Body of pancreas (tissue), 4 donors: ENCODE measurements around the gene FICD. TPM values are rescaled to one million over a fixed set of nuclear protein-coding genes. Genes with fewer than 3 reads are reported as not detected.

Experiments used
- ATAC-seq: fragments of 150-250 bp; one replicate; pipeline ENCODE4 v1.9.1; 2016
- DNase-seq, 4 donors: peaks; one replicate each; pipeline ENCODE4 v3.0.0-alpha.2; 2019
- H3K27ac ChIP-seq, 4 donors: fragments of 200-600 bp; sonication (generic); 1 replicate in 3 of 4; 2 replicates in 1 of 4; pipeline versions ENCODE4 v1.5.1 to v1.6.1; 2016 to 2019; ENCODE audit warnings: mild to moderate bottlenecking in 1 of 4, mixed read lengths in 1 of 4, moderate library complexity in 1 of 4
- H3K27me3 ChIP-seq, 2 donors: fragments of 200-600 bp; sonication (generic); one replicate each; pipeline ENCODE4 v1.6.0; 2016; ENCODE audit warnings: mild to moderate bottlenecking in 1 of 2
- H3K36me3 ChIP-seq, 2 donors: fragments of 200-600 bp; sonication (generic); replicated peaks in 1 of 2; 2 replicates each; pipeline ENCODE4 v1.5.1; 2016; ENCODE audit warnings: low read depth in 2 of 2; ENCODE audit not compliant: insufficient read depth in 1 of 2
- H3K4me1 ChIP-seq: fragments of 200-600 bp; sonication (generic); one replicate; pipeline ENCODE4 v1.6.0; 2016
- H3K4me3 ChIP-seq, 2 donors: fragments of 200-600 bp; sonication (generic); 1 replicate in 1 of 2; 2 replicates in 1 of 2; pipeline ENCODE4 v1.5.1; 2016 to 2019
- H3K9me3 ChIP-seq, 3 donors: fragments of 200-600 bp; sonication (generic); 1 replicate in 2 of 3; 2 replicates in 1 of 3; pipeline ENCODE4 v1.5.1; 2016
- POLR2A ChIP-seq, 3 donors: fragments of 450-650 bp; IDR thresholded peaks; one replicate each; pipeline ENCODE4 v1.6.1; 2016; ENCODE audit warnings: antibody characterized with exemption in 3 of 3, mild to moderate bottlenecking in 2 of 3
- WGBS, 2 donors: methylation state at CpG; one replicate each; pipeline ENCODE4 v1.1.5; 2017; 5-methylcytosine and 5-hydroxymethylcytosine counted together
- intact Hi-C: fragments of 100-400 bp; cut with DNase I; formaldehyde crosslinking; loops from one replicate; pipeline ENCODE4 v1.15.1; 2023
- total RNA-seq, 2 donors: library from RNA; depleted of rRNA; stranded (reverse); fragments of >200 nt; gene quantifications; one replicate each; pipeline ENCODE4 v1.1.0, GENCODE V29; 2016
- TF ChIP-seq, protein P1 (sequence below), 7 experiments: fragments of 450-650 bp in 4 of 7; fragments of 200-600 bp in 3 of 7; sonication (generic) in 3 of 7; IDR thresholded peaks; one replicate each; pipeline ENCODE4 v1.5.1; 2016 to 2019; ENCODE audit warnings: antibody characterized with exemption in 7 of 7

The FICD gene
- total RNA-seq, 2 donors from 2014 or later, result 10.9 to 11.9 TPM

DNA sequence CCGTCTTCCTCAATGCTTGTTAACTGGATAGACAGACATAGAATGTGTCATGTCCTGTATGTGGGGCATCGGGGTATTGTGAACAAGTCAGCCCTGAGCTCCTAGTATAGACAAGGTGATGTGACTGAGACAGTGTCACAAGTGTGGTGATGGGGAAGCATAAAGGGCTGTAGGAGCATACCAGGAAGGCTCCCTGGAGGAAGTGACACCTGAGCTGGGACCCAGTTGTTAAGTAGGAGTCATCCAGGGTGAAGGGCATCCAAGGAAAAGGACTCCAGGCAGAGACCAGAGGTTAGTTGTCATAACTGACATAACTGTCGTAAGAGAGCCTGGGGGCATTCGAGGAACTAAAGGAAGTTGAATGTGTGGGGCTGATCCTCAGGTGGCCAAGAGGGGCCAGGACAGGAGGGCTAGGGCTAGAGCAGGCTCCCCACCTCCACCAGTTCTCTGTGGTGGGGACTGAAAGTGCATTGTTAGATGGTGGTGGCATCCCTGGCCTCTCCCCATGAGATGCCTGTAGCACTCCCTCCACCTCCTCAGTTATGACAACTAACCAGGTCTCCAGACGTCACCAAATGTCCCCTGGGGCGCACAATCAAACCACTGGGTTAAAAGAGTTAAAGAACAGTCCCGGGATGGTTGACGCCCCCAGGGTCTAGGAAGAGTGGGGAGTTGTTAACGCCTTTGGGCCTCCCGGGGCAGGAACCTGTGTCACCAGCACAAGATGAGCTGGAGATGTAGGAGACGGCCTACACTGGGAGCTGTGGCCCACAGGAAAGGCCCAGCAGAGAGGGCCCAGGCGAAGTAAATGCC, 2.4 kb downstream of the FICD start:
- DNase-seq, result no peak
- Histone ChIP-seq H3K36me3 (peaks cover 0 to 21% of the 10 kb centered on the region in 2 donors), H3K9me3 (no peaks in the 10 kb centered on the region), H3K4me1 (peaks cover 26% of the 10 kb centered on the region), H3K27me3 (no peaks in the 10 kb centered on the region), H3K4me3 (no peak overlapping the region), H3K27ac (no peak overlapping the region)
- 86 to 92% methylated on average over 12 of the region's 12 CpGs for WGBS, 2 donors
- ATAC-seq, result no peak
- no peak for TF ChIP-seq POLR2A (IDR thresholded peaks at IDR 0.05)
- TF ChIP-seq, protein P1, sequence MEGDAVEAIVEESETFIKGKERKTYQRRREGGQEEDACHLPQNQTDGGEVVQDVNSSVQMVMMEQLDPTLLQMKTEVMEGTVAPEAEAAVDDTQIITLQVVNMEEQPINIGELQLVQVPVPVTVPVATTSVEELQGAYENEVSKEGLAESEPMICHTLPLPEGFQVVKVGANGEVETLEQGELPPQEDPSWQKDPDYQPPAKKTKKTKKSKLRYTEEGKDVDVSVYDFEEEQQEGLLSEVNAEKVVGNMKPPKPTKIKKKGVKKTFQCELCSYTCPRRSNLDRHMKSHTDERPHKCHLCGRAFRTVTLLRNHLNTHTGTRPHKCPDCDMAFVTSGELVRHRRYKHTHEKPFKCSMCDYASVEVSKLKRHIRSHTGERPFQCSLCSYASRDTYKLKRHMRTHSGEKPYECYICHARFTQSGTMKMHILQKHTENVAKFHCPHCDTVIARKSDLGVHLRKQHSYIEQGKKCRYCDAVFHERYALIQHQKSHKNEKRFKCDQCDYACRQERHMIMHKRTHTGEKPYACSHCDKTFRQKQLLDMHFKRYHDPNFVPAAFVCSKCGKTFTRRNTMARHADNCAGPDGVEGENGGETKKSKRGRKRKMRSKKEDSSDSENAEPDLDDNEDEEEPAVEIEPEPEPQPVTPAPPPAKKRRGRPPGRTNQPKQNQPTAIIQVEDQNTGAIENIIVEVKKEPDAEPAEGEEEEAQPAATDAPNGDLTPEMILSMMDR (IDR thresholded peaks at IDR 0.05), result no peak
- intact Hi-C loops, result loop anchor here (5.0 kb wide), 1 partner anchor 40 kb away; no protein-coding TSS in a partner anchor

DNA sequence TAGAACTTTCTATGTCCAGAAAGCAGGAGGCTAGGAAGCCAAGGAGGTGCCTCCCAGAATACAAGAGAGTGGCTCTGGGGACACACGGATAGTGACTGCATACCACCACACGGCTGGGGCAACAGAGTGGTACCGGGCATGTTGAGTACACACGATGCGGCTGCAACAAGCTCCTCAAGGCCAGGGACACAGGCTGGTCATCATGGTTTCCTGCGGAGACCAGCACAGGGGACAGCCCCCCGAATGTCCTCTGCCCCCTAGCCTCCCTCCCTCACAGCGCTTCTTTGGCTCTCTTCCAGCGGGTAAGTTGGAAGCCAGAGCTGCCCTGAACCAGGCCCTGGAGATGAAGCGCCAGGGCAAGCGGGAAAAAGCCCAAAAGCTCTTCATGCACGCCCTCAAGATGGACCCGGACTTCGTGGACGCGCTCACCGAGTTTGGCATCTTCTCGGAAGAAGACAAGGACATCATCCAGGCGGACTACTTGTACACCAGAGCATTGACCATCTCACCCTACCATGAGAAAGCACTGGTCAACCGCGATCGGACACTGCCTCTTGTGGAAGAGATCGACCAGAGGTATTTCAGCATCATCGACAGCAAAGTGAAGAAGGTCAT, 3.1 kb downstream of the FICD start:
- DNase-seq, result no peak
- Histone ChIP-seq H3K27me3 (no peaks in the 10 kb centered on the region), H3K36me3 (peaks cover 0 to 21% of the 10 kb centered on the region in 2 donors), H3K9me3 (no peaks in the 10 kb centered on the region), H3K4me3 (no peak overlapping the region), H3K27ac (no peak overlapping the region), H3K4me1 (peaks cover 26% of the 10 kb centered on the region)
- TF ChIP-seq POLR2A (IDR thresholded peaks at IDR 0.05), result no peak
- TF ChIP-seq, protein P1 (IDR thresholded peaks at IDR 0.05), result no peak
- intact Hi-C loops, result loop anchor here (5.0 kb wide), 1 partner anchor 39 kb away; no protein-coding TSS in a partner anchor
- no peak for ATAC-seq
- WGBS, 2 donors, result 90 to 93% methylated on average over 20 to 24 of the region's 24 CpGs

DNA sequence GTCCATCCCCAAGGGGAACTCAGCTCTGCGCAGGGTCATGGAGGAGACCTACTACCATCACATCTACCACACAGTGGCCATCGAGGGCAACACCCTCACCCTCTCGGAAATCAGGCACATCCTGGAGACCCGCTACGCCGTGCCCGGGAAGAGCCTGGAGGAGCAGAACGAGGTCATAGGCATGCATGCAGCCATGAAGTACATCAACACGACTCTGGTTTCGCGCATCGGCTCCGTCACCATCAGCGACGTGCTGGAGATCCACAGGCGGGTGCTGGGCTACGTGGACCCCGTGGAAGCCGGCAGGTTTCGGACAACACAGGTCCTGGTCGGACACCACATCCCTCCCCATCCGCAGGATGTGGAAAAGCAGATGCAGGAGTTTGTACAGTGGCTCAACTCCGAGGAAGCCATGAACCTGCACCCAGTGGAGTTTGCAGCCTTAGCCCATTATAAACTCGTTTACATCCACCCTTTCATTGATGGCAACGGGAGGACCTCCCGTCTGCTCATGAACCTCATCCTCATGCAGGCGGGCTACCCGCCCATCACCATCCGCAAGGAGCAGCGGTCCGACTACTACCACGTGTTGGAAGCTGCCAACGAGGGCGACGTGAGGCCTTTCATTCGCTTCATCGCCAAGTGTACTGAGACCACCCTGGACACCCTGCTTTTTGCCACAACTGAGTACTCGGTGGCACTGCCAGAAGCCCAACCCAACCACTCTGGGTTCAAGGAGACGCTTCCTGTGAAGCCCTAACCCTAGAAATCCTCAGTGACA, 3.8 kb downstream of the FICD start:
- Histone ChIP-seq H3K4me1 (peaks cover 26% of the 10 kb centered on the region), H3K4me3 (no peak overlapping the region), H3K27me3 (no peaks in the 10 kb centered on the region), H3K9me3 (no peaks in the 10 kb centered on the region), H3K36me3 (peaks cover 0 to 21% of the 10 kb centered on the region in 2 donors), H3K27ac (no peak overlapping the region)
- intact Hi-C loops, result loop anchor here (5.0 kb wide), 1 partner anchor 38 kb away; no protein-coding TSS in a partner anchor
- ATAC-seq (no peak), DNase-seq (no peak)
- 89 to 90% methylated on average over 23 to 39 of the region's 39 CpGs for WGBS, 2 donors
- TF ChIP-seq POLR2A (IDR thresholded peaks at IDR 0.05), result no peak
- TF ChIP-seq, protein P1 (IDR thresholded peaks at IDR 0.05), result no peak

DNA sequence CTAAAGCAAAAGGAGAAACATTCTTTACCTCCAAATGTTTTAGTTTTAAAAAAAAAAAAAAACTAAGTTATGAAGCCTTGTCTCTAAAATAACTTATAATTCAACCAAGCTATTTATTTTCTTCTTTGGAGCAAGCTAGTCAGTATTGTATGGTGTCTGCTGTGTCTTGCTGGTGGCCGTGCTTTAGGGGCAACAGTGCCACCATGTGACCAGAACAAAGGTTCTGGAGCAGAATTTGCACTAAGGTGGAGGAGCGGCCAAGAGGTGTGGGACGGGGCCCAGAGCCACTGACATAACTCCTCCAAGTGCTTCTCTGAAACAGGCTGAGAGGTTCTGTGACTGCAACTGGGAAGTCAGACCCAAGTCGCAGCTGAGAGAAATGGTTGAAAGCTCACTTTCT, 4.5 kb downstream of the FICD start:
- peaks cover 0 to 27% of the 10 kb centered on the region in 2 donors for H3K36me3 ChIP-seq
- WGBS, 2 donors, result 56 to 63% methylated on average over 4 of the region's 4 CpGs
- DNase-seq (no peak), ATAC-seq (no peak)
- H3K27me3 ChIP-seq, result no peaks in the 10 kb centered on the region
- no peak overlapping the region for H3K27ac ChIP-seq
- TF ChIP-seq POLR2A (IDR thresholded peaks at IDR 0.05), result no peak
- TF ChIP-seq, protein P1 (IDR thresholded peaks at IDR 0.05), result no peak
- H3K4me3 ChIP-seq, result no peak overlapping the region
- peaks cover 26% of the 10 kb centered on the region for H3K4me1 ChIP-seq
- H3K9me3 ChIP-seq, result no peaks in the 10 kb centered on the region
- intact Hi-C loops, result loop anchor here (5.0 kb wide), 1 partner anchor 38 kb away; no protein-coding TSS in a partner anchor
